Liver (tissue), 3 donors: ENCODE measurements around the gene PIH1D2.

ENCODE experiments used
- FOXA1 ChIP-seq: IDR thresholded peaks from 2 replicates; pipeline ENCODE4 v1.6.1; 2016; ENCODE audit warnings: antibody characterized with exemption
- GABPA ChIP-seq, 2 donors: IDR thresholded peaks in 1 of 2; conservative IDR thresholded peaks in 1 of 2; 2 replicates each; pipeline ENCODE4 v1.6.1; 2016; ENCODE audit warnings: antibody characterized with exemption in 2 of 2, mild to moderate bottlenecking in 1 of 2, moderate library complexity in 1 of 2
- NR2F2 ChIP-seq: IDR thresholded peaks from 2 replicates; pipeline ENCODE4 v1.6.1; 2016; ENCODE audit warnings: antibody characterized with exemption
- TF ChIP-seq, protein P1 (sequence below): fragments of 150-350 bp; IDR thresholded peaks from 2 replicates; pipeline ENCODE4 v1.5.1; 2017; ENCODE audit warnings: improper control_type of control experiment, low read depth, low read length; ENCODE audit not compliant: missing input control
- TF ChIP-seq, protein P2 (sequence below): IDR thresholded peaks from 2 replicates; pipeline ENCODE4 v1.6.1; 2016; ENCODE audit warnings: antibody characterized with exemption
- TF ChIP-seq, protein P3 (sequence below): IDR thresholded peaks from 2 replicates; pipeline ENCODE4 v1.6.1; 2016; ENCODE audit warnings: antibody characterized with exemption, mild to moderate bottlenecking
- donor health status: healthy.
- donor health status: healthy.

DNA sequence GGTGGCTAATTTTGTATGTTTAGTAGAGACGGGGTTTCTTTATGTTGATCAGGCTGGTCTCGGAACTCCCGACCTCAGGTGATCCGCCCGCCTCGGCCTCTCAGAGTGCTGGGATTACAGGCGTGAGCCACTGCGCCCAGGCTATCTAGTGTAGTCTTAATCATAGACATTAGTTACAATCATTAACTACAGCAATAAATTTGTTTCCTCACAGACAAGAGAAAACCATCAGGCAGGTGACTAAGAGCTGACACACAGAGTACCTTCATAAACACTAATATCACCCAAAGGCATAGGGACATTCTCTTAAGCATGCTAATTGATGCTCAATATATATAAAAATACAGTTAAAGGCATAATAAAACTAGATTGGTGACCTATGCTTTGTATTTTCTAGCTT is 32.3 kb upstream of the PIH1D2 start:
- TF ChIP-seq, protein P1, sequence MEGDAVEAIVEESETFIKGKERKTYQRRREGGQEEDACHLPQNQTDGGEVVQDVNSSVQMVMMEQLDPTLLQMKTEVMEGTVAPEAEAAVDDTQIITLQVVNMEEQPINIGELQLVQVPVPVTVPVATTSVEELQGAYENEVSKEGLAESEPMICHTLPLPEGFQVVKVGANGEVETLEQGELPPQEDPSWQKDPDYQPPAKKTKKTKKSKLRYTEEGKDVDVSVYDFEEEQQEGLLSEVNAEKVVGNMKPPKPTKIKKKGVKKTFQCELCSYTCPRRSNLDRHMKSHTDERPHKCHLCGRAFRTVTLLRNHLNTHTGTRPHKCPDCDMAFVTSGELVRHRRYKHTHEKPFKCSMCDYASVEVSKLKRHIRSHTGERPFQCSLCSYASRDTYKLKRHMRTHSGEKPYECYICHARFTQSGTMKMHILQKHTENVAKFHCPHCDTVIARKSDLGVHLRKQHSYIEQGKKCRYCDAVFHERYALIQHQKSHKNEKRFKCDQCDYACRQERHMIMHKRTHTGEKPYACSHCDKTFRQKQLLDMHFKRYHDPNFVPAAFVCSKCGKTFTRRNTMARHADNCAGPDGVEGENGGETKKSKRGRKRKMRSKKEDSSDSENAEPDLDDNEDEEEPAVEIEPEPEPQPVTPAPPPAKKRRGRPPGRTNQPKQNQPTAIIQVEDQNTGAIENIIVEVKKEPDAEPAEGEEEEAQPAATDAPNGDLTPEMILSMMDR = no peak
- TF ChIP-seq NR2F2 = no peak
- TF ChIP-seq, protein P2, sequence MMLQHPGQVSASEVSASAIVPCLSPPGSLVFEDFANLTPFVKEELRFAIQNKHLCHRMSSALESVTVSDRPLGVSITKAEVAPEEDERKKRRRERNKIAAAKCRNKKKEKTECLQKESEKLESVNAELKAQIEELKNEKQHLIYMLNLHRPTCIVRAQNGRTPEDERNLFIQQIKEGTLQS = no peak
- TF ChIP-seq, protein P3, sequence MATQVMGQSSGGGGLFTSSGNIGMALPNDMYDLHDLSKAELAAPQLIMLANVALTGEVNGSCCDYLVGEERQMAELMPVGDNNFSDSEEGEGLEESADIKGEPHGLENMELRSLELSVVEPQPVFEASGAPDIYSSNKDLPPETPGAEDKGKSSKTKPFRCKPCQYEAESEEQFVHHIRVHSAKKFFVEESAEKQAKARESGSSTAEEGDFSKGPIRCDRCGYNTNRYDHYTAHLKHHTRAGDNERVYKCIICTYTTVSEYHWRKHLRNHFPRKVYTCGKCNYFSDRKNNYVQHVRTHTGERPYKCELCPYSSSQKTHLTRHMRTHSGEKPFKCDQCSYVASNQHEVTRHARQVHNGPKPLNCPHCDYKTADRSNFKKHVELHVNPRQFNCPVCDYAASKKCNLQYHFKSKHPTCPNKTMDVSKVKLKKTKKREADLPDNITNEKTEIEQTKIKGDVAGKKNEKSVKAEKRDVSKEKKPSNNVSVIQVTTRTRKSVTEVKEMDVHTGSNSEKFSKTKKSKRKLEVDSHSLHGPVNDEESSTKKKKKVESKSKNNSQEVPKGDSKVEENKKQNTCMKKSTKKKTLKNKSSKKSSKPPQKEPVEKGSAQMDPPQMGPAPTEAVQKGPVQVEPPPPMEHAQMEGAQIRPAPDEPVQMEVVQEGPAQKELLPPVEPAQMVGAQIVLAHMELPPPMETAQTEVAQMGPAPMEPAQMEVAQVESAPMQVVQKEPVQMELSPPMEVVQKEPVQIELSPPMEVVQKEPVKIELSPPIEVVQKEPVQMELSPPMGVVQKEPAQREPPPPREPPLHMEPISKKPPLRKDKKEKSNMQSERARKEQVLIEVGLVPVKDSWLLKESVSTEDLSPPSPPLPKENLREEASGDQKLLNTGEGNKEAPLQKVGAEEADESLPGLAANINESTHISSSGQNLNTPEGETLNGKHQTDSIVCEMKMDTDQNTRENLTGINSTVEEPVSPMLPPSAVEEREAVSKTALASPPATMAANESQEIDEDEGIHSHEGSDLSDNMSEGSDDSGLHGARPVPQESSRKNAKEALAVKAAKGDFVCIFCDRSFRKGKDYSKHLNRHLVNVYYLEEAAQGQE = no peak
- TF ChIP-seq GABPA (IDR thresholded peaks at IDR 0.05 in 1 of 2, conservative IDR thresholded peaks at IDR 0.05 in 1 of 2) = no peak
- no peak for TF ChIP-seq FOXA1
